ENCODE data around the gene GTSE1.

The GTSE1 gene

GRCh38 chr22:46281866-46282678, 14.6 kb upstream of the GTSE1 start:
- no peak for DNase-seq (ENCODE audit: low read depth)
- H3K4me3 ChIP-seq (ENCODE audit: control insufficient read depth, low read depth, low read length) = no peak overlapping the region
- no peak for TF ChIP-seq CTCF (IDR thresholded peaks at IDR 0.05; ENCODE audit: control insufficient read depth, insufficient read depth, low read depth, low read length, missing control alignments)

- no peak for TF ChIP-seq CTCF (IDR thresholded peaks at IDR 0.05; ENCODE audit: control insufficient read depth, insufficient read depth, low read depth, low read length, missing control alignments)
- DNase-seq (ENCODE audit: low read depth) = no peak
- H3K4me3 ChIP-seq (ENCODE audit: control insufficient read depth, low read depth, low read length) = no peak overlapping the region
Measured at GRCh38 chr22:46286006-46286405, 10.7 kb upstream of the GTSE1 start.

DNA sequence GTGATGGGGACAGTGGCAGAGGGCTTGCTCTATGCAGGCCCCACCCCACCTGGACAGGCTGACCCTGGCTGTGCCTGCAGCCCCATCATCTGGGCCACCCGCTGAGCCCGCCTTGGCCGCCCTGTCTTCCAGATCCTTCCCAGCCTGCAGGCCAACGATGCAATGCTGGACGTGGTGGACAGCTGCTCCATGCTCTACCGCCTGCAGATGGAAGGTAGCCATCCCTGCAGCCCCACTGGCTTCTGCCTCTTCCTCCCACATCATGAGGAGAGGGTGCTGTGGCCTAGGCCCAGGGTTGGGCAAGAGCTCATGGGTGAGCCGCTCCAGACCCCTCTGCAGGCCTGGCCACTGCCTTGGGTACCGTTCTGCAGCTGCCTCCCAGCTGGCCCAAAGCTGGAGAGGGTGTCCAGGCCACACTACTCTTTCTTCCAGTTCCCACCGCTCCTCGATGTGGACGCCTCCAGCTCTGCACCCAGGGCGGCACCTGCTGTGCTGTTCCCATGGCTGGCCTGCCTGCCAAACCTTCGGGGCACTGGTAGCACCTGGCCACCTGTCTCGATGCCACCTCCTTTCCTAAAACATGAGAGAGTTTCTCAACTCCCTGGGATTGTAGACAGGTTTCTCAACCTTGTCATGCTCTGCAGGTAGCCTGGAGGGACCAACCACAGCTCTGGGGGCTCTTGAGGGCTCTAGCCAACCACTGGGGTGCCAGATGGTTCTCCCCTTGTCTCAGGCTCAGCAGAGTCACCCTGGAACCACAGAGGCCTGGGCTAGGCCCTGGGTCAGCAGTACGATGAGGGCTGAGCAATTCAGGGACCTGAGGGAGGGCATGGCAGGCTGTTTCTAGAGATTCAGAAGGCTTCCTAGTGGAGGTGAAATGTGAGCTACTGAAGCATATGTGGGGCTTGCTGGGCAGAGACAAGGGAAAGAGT, 9.5 kb upstream of the GTSE1 start:
- H3K4me3 ChIP-seq (ENCODE audit: control insufficient read depth, low read depth, low read length) = no peak overlapping the region
- no peak for DNase-seq (ENCODE audit: low read depth)
- no peak for TF ChIP-seq CTCF (IDR thresholded peaks at IDR 0.05; ENCODE audit: control insufficient read depth, insufficient read depth, low read depth, low read length, missing control alignments)

DNA sequence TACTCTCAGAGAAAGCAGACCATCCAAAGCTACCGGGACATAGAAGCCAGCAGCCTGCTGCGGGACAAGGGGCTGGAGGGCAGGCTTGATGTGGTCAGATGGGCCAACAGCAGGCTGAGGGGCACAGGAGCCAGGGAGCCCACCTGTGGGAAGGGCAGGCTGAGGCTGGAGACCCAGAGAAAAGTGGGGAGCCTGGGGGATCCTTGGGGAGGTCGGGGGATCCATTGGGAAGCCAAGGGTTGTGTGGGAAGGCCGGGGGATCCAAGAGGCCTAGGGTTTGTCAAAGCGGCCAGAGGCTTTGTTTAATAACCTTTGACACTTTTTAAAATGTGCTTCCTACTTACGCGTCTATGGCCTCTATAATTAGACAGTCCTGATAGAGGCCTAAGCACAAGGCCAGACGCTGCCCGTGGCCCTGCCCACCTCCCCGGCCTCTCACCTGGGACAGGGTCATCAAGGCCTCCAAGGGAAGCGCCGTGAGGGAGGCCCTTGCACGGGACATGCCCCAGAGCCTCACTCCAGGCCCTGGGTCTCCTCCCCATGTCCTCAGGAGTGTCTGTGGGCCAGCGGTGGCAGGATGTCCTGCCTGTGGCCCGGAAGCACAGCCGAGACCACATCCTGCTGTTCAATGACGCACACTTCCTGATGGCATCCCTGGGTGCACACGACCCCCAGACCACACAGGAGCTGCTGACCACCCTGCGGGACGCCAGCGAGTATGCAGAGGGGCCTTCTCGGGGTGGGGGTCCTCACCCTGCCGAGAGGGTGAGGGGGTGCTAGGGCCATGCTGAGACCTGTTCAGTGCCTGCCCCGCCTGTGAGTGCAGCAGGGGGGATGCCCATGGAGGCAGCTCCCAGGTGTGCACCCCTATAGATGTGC, 8.6 kb upstream of the GTSE1 start:
- no peak overlapping the region for H3K4me3 ChIP-seq (ENCODE audit: control insufficient read depth, low read depth, low read length)
- no peak for TF ChIP-seq CTCF (IDR thresholded peaks at IDR 0.05; ENCODE audit: control insufficient read depth, insufficient read depth, low read depth, low read length, missing control alignments)
- no peak for DNase-seq (ENCODE audit: low read depth)

- no peak for DNase-seq (ENCODE audit: low read depth)
- no peak for TF ChIP-seq CTCF (IDR thresholded peaks at IDR 0.05; ENCODE audit: control insufficient read depth, insufficient read depth, low read depth, low read length, missing control alignments)
- no peak overlapping the region for H3K4me3 ChIP-seq (ENCODE audit: control insufficient read depth, low read depth, low read length)
Measured at GRCh38 chr22:46288846-46289243, 7.8 kb upstream of the GTSE1 start.

Data from AG09309 (cell line).